A549 (cell line): Measurements from ENCODE around the gene GPATCH8. TPM values are rescaled to one million over a fixed set of nuclear protein-coding genes. Genes with fewer than 3 reads are reported as not detected.

Experiments used
- ATAC-seq, 2 experiments: fragments of 200-7000 bp in 1 of 2; fragments of >200 bp in 1 of 2; cut with Nextera tagmentation in 1 of 2; cut with Tn5 transposase in 1 of 2; 3 replicates each; pipeline versions ENCODE4 v1.8.0 to v1.9.1; 2018 to 2020; ENCODE audit warnings: mild to moderate bottlenecking in 1 of 2, moderate library complexity in 1 of 2
- CTCF ChIA-PET: fragments of 300-600 bp; sonication (Branson Sonifier 250); formaldehyde crosslinking; extraction: SDS; loops from one replicate; lab custom pipeline; 2021; ENCODE audit warnings: antibody characterized with exemption, inconsistent platforms; lab: Yijun Ruan, JAX
- POLR2A ChIA-PET: fragments of 350-600 bp; formaldehyde crosslinking; extraction: SDS; loops from one replicate; lab custom pipeline; 2021; ENCODE audit warnings: antibody characterized with exemption, inconsistent platforms; lab: Yijun Ruan, JAX
- DNase-seq, 2 experiments: peaks; one replicate each; pipeline versions ENCODE4 v3.0.0 to v3.0.0-alpha.2; 2011 to 2016; ENCODE audit warnings: low read depth in 1 of 2, low spot score in 1 of 2
- FAIRE-seq: peaks from 2 replicates; lab custom pipeline; 2011; peaks lifted over from hg19 to GRCh38; lab: Jason Lieb, UNC
- H3K27ac ChIP-seq, 2 experiments: fragments of >200 bp; sonication (Bioruptor Twin); formaldehyde crosslinking; 3 replicates each; pipeline ENCODE4 v1.5.1; 2016 to 2017
- H3K4me1 ChIP-seq: fragments of >200 bp; sonication (Bioruptor Twin); formaldehyde crosslinking; 3 replicates; pipeline ENCODE4 v1.6.1; 2016
- H3K4me2 ChIP-seq: fragments of >200 bp; sonication (Bioruptor Twin); formaldehyde crosslinking; 3 replicates; pipeline ENCODE4 v1.6.1; 2016
- H3K4me3 ChIP-seq: fragments of >200 bp; sonication (Bioruptor Twin); formaldehyde crosslinking; 3 replicates; pipeline ENCODE4 v1.5.1; 2016
- H3K9me3 ChIP-seq: fragments of >200 bp; sonication (Bioruptor Twin); formaldehyde crosslinking; 3 replicates; pipeline ENCODE4 v1.6.1; 2016
- CHD2 ChIP-seq: fragments of 150-350 bp; IDR thresholded peaks from 2 replicates; pipeline ENCODE4 v1.6.1; 2014; ENCODE audit warnings: low read length; ENCODE audit not compliant: partially characterized antibody
- CTCF ChIP-seq: fragments of >200 bp; sonication (Bioruptor Twin); formaldehyde crosslinking; IDR thresholded peaks from 3 replicates; pipeline ENCODE4 v1.5.1; 2016
- EP300 ChIP-seq, 2 experiments: fragments of >200 bp; sonication (Bioruptor Twin); formaldehyde crosslinking; IDR thresholded peaks; 2 replicates in 1 of 2; 3 replicates in 1 of 2; pipeline ENCODE4 v1.6.1; 2016 to 2017
- FOSB ChIP-seq: fragments of 250-450 bp; sonication (Bioruptor Pico); IDR thresholded peaks from 2 replicates; pipeline ENCODE4 v1.5.0; 2020; ENCODE audit warnings: mild to moderate bottlenecking, moderate library complexity
- FOSL2 ChIP-seq, 2 experiments: fragments of 450-650 bp in 1 of 2; fragments of >200 bp in 1 of 2; sonication (Bioruptor Twin) in 1 of 2; formaldehyde crosslinking; IDR thresholded peaks; 2 replicates each; pipeline versions ENCODE4 v1.5.0 to v1.6.1; 2016 to 2020; ENCODE audit warnings: mild to moderate bottlenecking in 1 of 2, moderate library complexity in 1 of 2
- HOXA7 ChIP-seq: fragments of 250-450 bp; sonication (Bioruptor Pico); IDR thresholded peaks from 2 replicates; pipeline ENCODE4 v1.5.0; 2020; ENCODE audit warnings: mild to moderate bottlenecking, moderate library complexity
- HOXB13 ChIP-seq: fragments of 250-450 bp; sonication (Bioruptor Pico); IDR thresholded peaks from 2 replicates; pipeline ENCODE4 v1.5.0; 2020; ENCODE audit warnings: low read depth, mild to moderate bottlenecking, moderate library complexity
- JUN ChIP-seq, 2 experiments: fragments of >200 bp; sonication (Bioruptor Twin); formaldehyde crosslinking; IDR thresholded peaks; 2 replicates in 1 of 2; 3 replicates in 1 of 2; pipeline ENCODE4 v1.6.1; 2016 to 2017
- MAFK ChIP-seq: fragments of 450-650 bp; IDR thresholded peaks from 2 replicates; pipeline ENCODE4 v1.6.1; 2014; ENCODE audit not compliant: partially characterized antibody
- MYC ChIP-seq: IDR thresholded peaks from 2 replicates; pipeline ENCODE4 v1.6.1; 2012; ENCODE audit warnings: mild to moderate bottlenecking, inconsistent platforms, low read length, improper control_type of control experiment, borderline replicate concordance
- NR3C1 ChIP-seq: fragments of >200 bp; sonication (Bioruptor Twin); formaldehyde crosslinking; IDR thresholded peaks from 3 replicates; pipeline ENCODE4 v1.6.1; 2017
- PBX3 ChIP-seq: IDR thresholded peaks from 2 replicates; pipeline ENCODE4 v1.6.1; 2012
- PHF8 ChIP-seq: fragments of 200-600 bp; sonication (generic); IDR thresholded peaks from 2 replicates; pipeline ENCODE4 v1.6.1; 2016; ENCODE audit warnings: low read depth, mild to moderate bottlenecking, antibody characterized with exemption, moderate library complexity, borderline replicate concordance
- POLR2AphosphoS2 ChIP-seq: conservative IDR thresholded peaks from 2 replicates; pipeline ENCODE4 v1.6.1; 2012; ENCODE audit warnings: low read length, improper control_type of control experiment, inconsistent platforms
- RCOR1 ChIP-seq: fragments of 150-350 bp; IDR thresholded peaks from 2 replicates; pipeline ENCODE4 v1.6.1; 2014; ENCODE audit warnings: antibody characterized with exemption, low read length, low read depth
- RFX5 ChIP-seq: fragments of 450-650 bp; IDR thresholded peaks from 2 replicates; pipeline ENCODE4 v1.7.1; 2014; ENCODE audit warnings: antibody characterized with exemption, mild to moderate bottlenecking, moderate library complexity
- SMC3 ChIP-seq: fragments of >200 bp; sonication (Bioruptor Twin); formaldehyde crosslinking; IDR thresholded peaks from 3 replicates; pipeline ENCODE4 v1.6.1; 2018; ENCODE audit warnings: inconsistent platforms
- SREBF2 ChIP-seq: fragments of 450-650 bp; IDR thresholded peaks from 2 replicates; pipeline ENCODE4 v1.6.1; 2014; ENCODE audit warnings: mild to moderate bottlenecking, moderate library complexity
- TFCP2L1 ChIP-seq: fragments of 250-450 bp; sonication (Bioruptor Pico); IDR thresholded peaks from 2 replicates; pipeline ENCODE4 v1.5.0; 2021; ENCODE audit warnings: mild to moderate bottlenecking
- ZNF302 ChIP-seq: fragments of 250-450 bp; sonication (Bioruptor Pico); IDR thresholded peaks from 2 replicates; pipeline ENCODE4 v1.9.0; 2021; ENCODE audit warnings: inconsistent platforms, mild to moderate bottlenecking, moderate library complexity
- ZSCAN20 ChIP-seq: fragments of 250-450 bp; sonication (Bioruptor Pico); IDR thresholded peaks from 2 replicates; pipeline ENCODE4 v1.8.0; 2022; ENCODE audit warnings: mild to moderate bottlenecking, moderate library complexity
- WGBS: methylation state at CpG from one replicate; pipeline ENCODE4 v1.1.6; 2017; ENCODE audit errors: missing lambda C conversion rate; 5-methylcytosine and 5-hydroxymethylcytosine counted together
- polyA plus RNA-seq, 4 experiments: library from polyadenylated mRNA; depleted of rRNA in 3 of 4; stranded (reverse); fragments of >200 nt; fragmentation: RNase III in 1 of 4; extraction: RNeasy Plus Mini Kit Qiagen cat#74134 plus additional on column Dnase treatment in 1 of 4; gene quantifications; 2 replicates in 3 of 4; 3 replicates in 1 of 4; pipeline ENCODE4 v1.2.3, GENCODE V29; 2011 to 2017
- TF ChIP-seq, protein P1 (sequence below): fragments of 150-350 bp; IDR thresholded peaks from 2 replicates; pipeline ENCODE4 v1.6.1; 2014; ENCODE audit warnings: low read depth, mild to moderate bottlenecking, low read length
- TF ChIP-seq, protein P2 (sequence below): fragments of 450-650 bp; IDR thresholded peaks from 2 replicates; pipeline ENCODE4 v1.6.1; 2014; ENCODE audit warnings: antibody characterized with exemption
- TF ChIP-seq, protein P3 (sequence below): IDR thresholded peaks from 2 replicates; pipeline ENCODE4 v1.6.1; 2012

GPATCH8 gene
- polyA plus RNA-seq, 2 of the 4 experiments (the other 2 are of a cell fraction), result 21.7 to 27.3 TPM

GRCh38 chr17:44384823-44385286 lies 118.4 kb downstream of the GPATCH8 start (continued):
- no peak for TF ChIP-seq RCOR1
- TF ChIP-seq EP300 (IDR thresholded peaks at IDR 0.05), result no peak
- no peak for TF ChIP-seq ZNF302 (CRISPR knock-in tag)

- Histone ChIP-seq H3K4me2 (peak overlapping the region; percentile 87), H3K9me3 (no peaks in the 10 kb centered on the region), H3K4me1 (peaks cover 3% of the 10 kb centered on the region; the same call in 1 of the 3 replicates), H3K4me3 (no peak overlapping the region), H3K27ac (peak overlapping the region in 1 of 2 experiments; percentile 86; a peak in 3 of 6 replicates)
- DNase-seq (no peak), FAIRE-seq (no peak), ATAC-seq (no peak; a peak in 1 of 6 replicates)
- ChIA-PET CTCF (interaction anchor here (0.8 to 2.8 kb wide), 9 partner anchors 9 to 139 kb away, joined by 3 to 19 read pairs (median 3); partner anchors contain the start of gene FAM171A2), POLR2A (interaction anchor here (1.3 kb wide), 1 partner anchor 119 kb away, joined by 4 read pairs; the partner anchor contains the start of gene GPATCH8)
- TF ChIP-seq TFCP2L1 (CRISPR knock-in tag), result no peak
- TF ChIP-seq CHD2, result no peak
- no peak for TF ChIP-seq RCOR1
- TF ChIP-seq, all 56 proteins: peak for 0
- 94% methylated on average over 29 of the region's 29 CpGs for WGBS
Measured at GRCh38 chr17:44384281-44384822, 118.9 kb downstream of the GPATCH8 start.

DNA sequence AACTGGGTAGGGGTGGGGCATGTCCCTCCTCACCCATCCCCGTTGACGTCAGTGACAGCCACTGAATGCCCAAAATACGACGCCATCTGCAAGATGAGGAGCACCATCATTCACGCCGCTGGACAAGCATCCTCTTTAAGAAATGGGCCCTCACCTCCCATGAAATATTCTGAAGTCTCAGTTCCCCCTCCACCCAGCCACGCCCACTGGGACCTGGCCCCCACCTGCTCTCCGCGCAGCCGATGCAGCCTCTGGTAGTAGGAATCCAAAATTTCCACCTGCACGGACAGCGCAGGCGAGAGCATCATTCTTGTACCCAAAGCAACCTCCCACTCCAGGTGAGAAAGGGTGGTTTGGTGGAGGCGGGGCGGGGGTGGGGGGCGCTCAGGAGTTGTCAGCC lies 119.3 kb downstream of the GPATCH8 start:
- POLR2A ChIA-PET, result no interaction called here
- Histone ChIP-seq H3K27ac (no peak overlapping the region), H3K4me1 (peaks cover 3% of the 10 kb centered on the region; the same call in 1 of the 3 replicates)
- TF ChIP-seq, protein P1, sequence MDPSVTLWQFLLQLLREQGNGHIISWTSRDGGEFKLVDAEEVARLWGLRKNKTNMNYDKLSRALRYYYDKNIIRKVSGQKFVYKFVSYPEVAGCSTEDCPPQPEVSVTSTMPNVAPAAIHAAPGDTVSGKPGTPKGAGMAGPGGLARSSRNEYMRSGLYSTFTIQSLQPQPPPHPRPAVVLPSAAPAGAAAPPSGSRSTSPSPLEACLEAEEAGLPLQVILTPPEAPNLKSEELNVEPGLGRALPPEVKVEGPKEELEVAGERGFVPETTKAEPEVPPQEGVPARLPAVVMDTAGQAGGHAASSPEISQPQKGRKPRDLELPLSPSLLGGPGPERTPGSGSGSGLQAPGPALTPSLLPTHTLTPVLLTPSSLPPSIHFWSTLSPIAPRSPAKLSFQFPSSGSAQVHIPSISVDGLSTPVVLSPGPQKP, result no peak
- TF ChIP-seq ZSCAN20 (no peak), SREBF2 (no peak), POLR2AphosphoS2 (no peak), SMC3 (no peak), MAFK (no peak), HOXB13 (CRISPR knock-in tag) (no peak), FOSB (CRISPR knock-in tag) (no peak), FOSL2 (IDR thresholded peaks at IDR 0.05) (no peak), FOSL2 (CRISPR knock-in tag; IDR thresholded peaks at IDR 0.05) (no peak)
- TF ChIP-seq, protein P2, sequence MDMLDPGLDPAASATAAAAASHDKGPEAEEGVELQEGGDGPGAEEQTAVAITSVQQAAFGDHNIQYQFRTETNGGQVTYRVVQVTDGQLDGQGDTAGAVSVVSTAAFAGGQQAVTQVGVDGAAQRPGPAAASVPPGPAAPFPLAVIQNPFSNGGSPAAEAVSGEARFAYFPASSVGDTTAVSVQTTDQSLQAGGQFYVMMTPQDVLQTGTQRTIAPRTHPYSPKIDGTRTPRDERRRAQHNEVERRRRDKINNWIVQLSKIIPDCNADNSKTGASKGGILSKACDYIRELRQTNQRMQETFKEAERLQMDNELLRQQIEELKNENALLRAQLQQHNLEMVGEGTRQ, result no peak
- TF ChIP-seq, all 56 proteins: peak for 0
- 92% methylated on average over 11 of the region's 16 CpGs for WGBS
- H3K4me3 ChIP-seq, result no peak overlapping the region
- H3K9me3 ChIP-seq, result no peaks in the 10 kb centered on the region
- CTCF ChIA-PET, result interaction anchor here (0.8 to 2.3 kb wide), 3 partner anchors 20 to 139 kb away, joined by 3 to 11 read pairs (median 6); partner anchors contain the start of gene FAM171A2
- no peak for FAIRE-seq
- H3K4me2 ChIP-seq, result no peak overlapping the region
- DNase-seq, result no peak
- no peak for ATAC-seq

DNA sequence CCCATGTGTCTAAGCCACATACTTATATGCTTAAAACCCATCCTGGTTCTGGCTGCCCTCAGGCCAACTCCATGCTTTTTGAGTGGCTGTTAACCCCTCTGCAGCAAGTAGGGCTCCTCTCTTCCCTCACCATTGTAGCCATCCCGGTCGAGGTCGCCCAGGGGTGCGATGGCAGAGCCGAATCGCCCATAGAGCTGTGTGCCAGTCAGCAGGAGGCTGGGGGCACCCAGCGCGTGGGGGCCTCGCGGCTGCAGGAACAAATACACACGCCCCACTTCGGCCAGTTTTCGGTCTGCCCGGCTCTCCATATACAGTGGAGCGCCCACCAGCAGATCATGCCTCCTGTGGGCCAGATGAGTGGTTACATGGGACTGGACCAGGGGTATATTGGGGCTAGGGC lies 119.8 kb downstream of the GPATCH8 start:
- no peak overlapping the region for H3K4me2 ChIP-seq
- DNase-seq (no peak), FAIRE-seq (no peak), ATAC-seq (no peak)
- CTCF ChIA-PET, result interaction anchor here (0.5 to 2.3 kb wide), 4 partner anchors 19 to 140 kb away, joined by 3 to 11 read pairs (median 4); partner anchors contain the start of gene FAM171A2
- POLR2A ChIA-PET, result no interaction called here
- WGBS, result 92% methylated on average over 11 of the region's 15 CpGs
- no peaks in the 10 kb centered on the region for H3K9me3 ChIP-seq
- no peak overlapping the region for H3K27ac ChIP-seq
- no peak overlapping the region for H3K4me3 ChIP-seq
- H3K4me1 ChIP-seq, result peaks cover 3% of the 10 kb centered on the region; the same call in 1 of the 3 replicates
- TF ChIP-seq NR3C1 (no peak), RCOR1 (no peak), SMC3 (no peak), CTCF (no peak), PBX3 (no peak), MYC (no peak), FOSL2 (IDR thresholded peaks at IDR 0.05) (no peak), FOSL2 (CRISPR knock-in tag; IDR thresholded peaks at IDR 0.05) (no peak), JUN (IDR thresholded peaks at IDR 0.05) (no peak), ZNF302 (CRISPR knock-in tag) (no peak), PHF8 (no peak), HOXA7 (CRISPR knock-in tag) (no peak), RFX5 (no peak)
- TF ChIP-seq, protein P1, result no peak
- TF ChIP-seq, protein P3, sequence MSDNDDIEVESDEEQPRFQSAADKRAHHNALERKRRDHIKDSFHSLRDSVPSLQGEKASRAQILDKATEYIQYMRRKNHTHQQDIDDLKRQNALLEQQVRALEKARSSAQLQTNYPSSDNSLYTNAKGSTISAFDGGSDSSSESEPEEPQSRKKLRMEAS, result no peak
